Measurements from ENCODE around the gene RC3H2.

- TF ChIP-seq, protein P1, sequence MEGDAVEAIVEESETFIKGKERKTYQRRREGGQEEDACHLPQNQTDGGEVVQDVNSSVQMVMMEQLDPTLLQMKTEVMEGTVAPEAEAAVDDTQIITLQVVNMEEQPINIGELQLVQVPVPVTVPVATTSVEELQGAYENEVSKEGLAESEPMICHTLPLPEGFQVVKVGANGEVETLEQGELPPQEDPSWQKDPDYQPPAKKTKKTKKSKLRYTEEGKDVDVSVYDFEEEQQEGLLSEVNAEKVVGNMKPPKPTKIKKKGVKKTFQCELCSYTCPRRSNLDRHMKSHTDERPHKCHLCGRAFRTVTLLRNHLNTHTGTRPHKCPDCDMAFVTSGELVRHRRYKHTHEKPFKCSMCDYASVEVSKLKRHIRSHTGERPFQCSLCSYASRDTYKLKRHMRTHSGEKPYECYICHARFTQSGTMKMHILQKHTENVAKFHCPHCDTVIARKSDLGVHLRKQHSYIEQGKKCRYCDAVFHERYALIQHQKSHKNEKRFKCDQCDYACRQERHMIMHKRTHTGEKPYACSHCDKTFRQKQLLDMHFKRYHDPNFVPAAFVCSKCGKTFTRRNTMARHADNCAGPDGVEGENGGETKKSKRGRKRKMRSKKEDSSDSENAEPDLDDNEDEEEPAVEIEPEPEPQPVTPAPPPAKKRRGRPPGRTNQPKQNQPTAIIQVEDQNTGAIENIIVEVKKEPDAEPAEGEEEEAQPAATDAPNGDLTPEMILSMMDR (IDR thresholded peaks at IDR 0.05) = no peak
- no peak for TF ChIP-seq POLR2A (IDR thresholded peaks at IDR 0.05)
These were observed 24.7 kb upstream of the RC3H2 start for GRCh38 chr9:122929796-122930354.

Measured in adrenal gland (tissue), 5 donors.